IPS-18c (cell line): Measurements from ENCODE around the gene TPM4.

ENCODE experiments used
- H3K4me3 ChIP-seq: 2 replicates; pipeline ENCODE4 v1.7.0; 2013; ENCODE audit warnings: low read depth, mild to moderate bottlenecking, low read length, moderate library complexity; ENCODE audit not compliant: insufficient read depth
- H3K9me3 ChIP-seq: one replicate; pipeline ENCODE4 v1.6.1; 2013; ENCODE audit warnings: mild to moderate bottlenecking, low read length, moderate library complexity; ENCODE audit not compliant: control insufficient read depth, insufficient read depth

The TPM4 gene

GRCh38 chr19:16133818-16134217 is 57.5 kb downstream of the TPM4 start:
- Histone ChIP-seq H3K4me3 (no peak overlapping the region), H3K9me3 (no peaks in the 10 kb centered on the region)

- Histone ChIP-seq H3K4me3 (no peak overlapping the region), H3K9me3 (no peaks in the 10 kb centered on the region)
Observed at GRCh38 chr19:16134510-16134909, 58.2 kb downstream of the TPM4 start.

- H3K9me3 ChIP-seq = no peaks in the 10 kb centered on the region
- no peak overlapping the region for H3K4me3 ChIP-seq
Observed at GRCh38 chr19:16135430-16136127, 59.3 kb downstream of the TPM4 start.

- Histone ChIP-seq H3K4me3 (no peak overlapping the region), H3K9me3 (no peaks in the 10 kb centered on the region)
Observed at GRCh38 chr19:16136185-16136999, 60.1 kb downstream of the TPM4 start.

GRCh38 chr19:16139752-16140151 is 63.5 kb downstream of the TPM4 start:
- Histone ChIP-seq H3K9me3 (no peaks in the 10 kb centered on the region), H3K4me3 (no peak overlapping the region)

- Histone ChIP-seq H3K4me3 (no peak overlapping the region), H3K9me3 (no peaks in the 10 kb centered on the region)
Observed at GRCh38 chr19:16141043-16141442, 64.7 kb downstream of the TPM4 start.

- Histone ChIP-seq H3K4me3 (no peak overlapping the region), H3K9me3 (no peaks in the 10 kb centered on the region)
Observed at GRCh38 chr19:16142032-16142580, 65.8 kb downstream of the TPM4 start.

GRCh38 chr19:16143399-16144215 is 67.3 kb downstream of the TPM4 start, which contains the start of gene HSH2D:
Gene HSH2D (plus strand): TSS chr19:16143685. CDS start chr19:16148751, 5,066 bp downstream.
- H3K4me3 ChIP-seq = no peak within 1 kb of the TSS

GRCh38 chr19:16144216-16144581 is 67.9 kb downstream of the TPM4 start:
- H3K4me3 ChIP-seq = no peak overlapping the region

More at GRCh38 chr19:16143399-16144215, 67.3 kb downstream of the TPM4 start, which contains the start of gene HSH2D:
- no peaks in the 10 kb centered on the region for H3K9me3 ChIP-seq

GRCh38 chr19:16146112-16146511 is 69.8 kb downstream of the TPM4 start:
- no peaks in the 10 kb centered on the region for H3K9me3 ChIP-seq
- H3K4me3 ChIP-seq = no peak overlapping the region

More at GRCh38 chr19:16144216-16144581, 67.9 kb downstream of the TPM4 start:
- H3K9me3 ChIP-seq = no peaks in the 10 kb centered on the region

GRCh38 chr19:16148443-16149229 is 72.3 kb downstream of the TPM4 start:
- Histone ChIP-seq H3K4me3 (no peak overlapping the region), H3K9me3 (no peaks in the 10 kb centered on the region)
